BJ (cell line): ENCODE results near the gene GAPT. TPM values are rescaled to one million over a fixed set of nuclear protein-coding genes. Genes with fewer than 3 reads are reported as not detected.
A peak's percentile ranks its signal among the peaks of the same experiment; 100 is the strongest.

Source experiments
- CTCF ChIA-PET: fragments of 350-600 bp; formaldehyde crosslinking; extraction: SDS; loops from one replicate; lab custom pipeline; 2021; ENCODE audit warnings: antibody characterized with exemption, inconsistent platforms; lab: Yijun Ruan, JAX
- POLR2A ChIA-PET: fragments of 300-600 bp; sonication (Branson Sonifier 250); formaldehyde crosslinking; extraction: SDS; loops from one replicate; lab custom pipeline; 2021; ENCODE audit warnings: antibody characterized with exemption; lab: Charles Lee
- DNase-seq: peaks from one replicate; pipeline ENCODE4 v3.0.0-alpha.2; 2011; ENCODE audit warnings: low read depth
- H3K27me3 ChIP-seq: 2 replicates; pipeline ENCODE4 v1.6.0; 2011; ENCODE audit warnings: low read length; ENCODE audit not compliant: control insufficient read depth, insufficient read depth
- H3K36me3 ChIP-seq: 2 replicates; pipeline ENCODE4 v1.5.1; 2011; ENCODE audit warnings: low read length; ENCODE audit not compliant: control insufficient read depth, insufficient read depth
- H3K4me3 ChIP-seq: 2 replicates; pipeline ENCODE4 v1.5.1; 2011; ENCODE audit warnings: low read depth, mild to moderate bottlenecking, control low read depth, low read length
- polyA plus RNA-seq: library from polyadenylated mRNA; depleted of rRNA; stranded (reverse); fragments of >200 nt; gene quantifications from 2 replicates; pipeline ENCODE4 v1.2.3, GENCODE V29; 2011
- TF ChIP-seq, protein P1 (sequence below): IDR thresholded peaks from 2 replicates; pipeline ENCODE4 v1.5.1; 2011; ENCODE audit warnings: low read depth, mild to moderate bottlenecking, control low read depth, inconsistent platforms, low read length, moderate library complexity; ENCODE audit not compliant: insufficient read depth

GAPT gene
- polyA plus RNA-seq, 1 experiment: not detected

DNA sequence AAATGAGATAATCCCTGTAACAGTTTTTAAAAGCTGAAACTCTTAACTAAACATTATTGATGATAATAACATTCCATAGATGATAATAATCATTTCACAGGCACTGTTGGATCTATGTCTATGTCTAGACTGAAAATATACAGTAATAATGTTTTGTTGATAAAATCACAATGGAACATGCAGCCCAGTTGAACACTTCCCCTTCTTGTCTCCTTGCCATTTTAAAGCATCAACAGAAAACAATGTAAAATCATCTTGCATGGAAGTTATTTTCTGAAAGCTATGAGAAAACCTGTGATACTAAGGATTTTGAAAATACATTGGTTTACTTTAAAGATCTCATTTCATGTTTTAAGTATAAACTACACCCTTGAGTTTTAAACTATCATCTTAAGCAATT lies 1.9 kb downstream of the GAPT start:
- ChIA-PET POLR2A (no interaction called here), CTCF (no interaction called here)
- DNase-seq: no peak
- TF ChIP-seq, protein P1, sequence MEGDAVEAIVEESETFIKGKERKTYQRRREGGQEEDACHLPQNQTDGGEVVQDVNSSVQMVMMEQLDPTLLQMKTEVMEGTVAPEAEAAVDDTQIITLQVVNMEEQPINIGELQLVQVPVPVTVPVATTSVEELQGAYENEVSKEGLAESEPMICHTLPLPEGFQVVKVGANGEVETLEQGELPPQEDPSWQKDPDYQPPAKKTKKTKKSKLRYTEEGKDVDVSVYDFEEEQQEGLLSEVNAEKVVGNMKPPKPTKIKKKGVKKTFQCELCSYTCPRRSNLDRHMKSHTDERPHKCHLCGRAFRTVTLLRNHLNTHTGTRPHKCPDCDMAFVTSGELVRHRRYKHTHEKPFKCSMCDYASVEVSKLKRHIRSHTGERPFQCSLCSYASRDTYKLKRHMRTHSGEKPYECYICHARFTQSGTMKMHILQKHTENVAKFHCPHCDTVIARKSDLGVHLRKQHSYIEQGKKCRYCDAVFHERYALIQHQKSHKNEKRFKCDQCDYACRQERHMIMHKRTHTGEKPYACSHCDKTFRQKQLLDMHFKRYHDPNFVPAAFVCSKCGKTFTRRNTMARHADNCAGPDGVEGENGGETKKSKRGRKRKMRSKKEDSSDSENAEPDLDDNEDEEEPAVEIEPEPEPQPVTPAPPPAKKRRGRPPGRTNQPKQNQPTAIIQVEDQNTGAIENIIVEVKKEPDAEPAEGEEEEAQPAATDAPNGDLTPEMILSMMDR: no peak
- no peaks in the 10 kb centered on the region for H3K27me3 ChIP-seq
- H3K36me3 ChIP-seq: no peaks in the 10 kb centered on the region
- no peak overlapping the region for H3K4me3 ChIP-seq

DNA sequence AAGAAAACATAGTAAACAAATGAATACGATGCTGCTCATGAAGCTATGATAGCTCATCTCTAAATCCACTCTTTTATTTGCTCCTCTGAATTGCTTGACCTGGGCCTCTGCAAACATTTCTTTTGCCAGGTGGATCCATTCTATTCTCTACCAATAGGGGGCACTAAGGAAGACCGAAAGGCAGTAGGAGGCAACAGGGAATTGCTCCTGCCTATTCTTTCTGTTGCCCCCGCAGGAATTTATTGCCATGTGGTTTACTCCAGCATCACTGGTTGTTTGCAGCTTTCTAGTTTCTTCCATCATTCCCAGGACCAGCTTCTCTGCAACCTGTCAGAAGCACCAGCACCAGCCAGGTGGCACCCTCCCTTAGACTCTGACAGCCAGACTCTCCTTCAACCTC lies 5.3 kb downstream of the GAPT start:
- H3K36me3 ChIP-seq: no peaks in the 10 kb centered on the region
- POLR2A ChIA-PET: no interaction called here
- H3K27me3 ChIP-seq: peaks cover 1% of the 10 kb centered on the region; the same call in 1 of the 2 replicates
- TF ChIP-seq, protein P1: peak; percentile 15; the same call in 1 of the 2 replicates
- no peak for DNase-seq
- CTCF ChIA-PET: no interaction called here
- no peak overlapping the region for H3K4me3 ChIP-seq

DNA sequence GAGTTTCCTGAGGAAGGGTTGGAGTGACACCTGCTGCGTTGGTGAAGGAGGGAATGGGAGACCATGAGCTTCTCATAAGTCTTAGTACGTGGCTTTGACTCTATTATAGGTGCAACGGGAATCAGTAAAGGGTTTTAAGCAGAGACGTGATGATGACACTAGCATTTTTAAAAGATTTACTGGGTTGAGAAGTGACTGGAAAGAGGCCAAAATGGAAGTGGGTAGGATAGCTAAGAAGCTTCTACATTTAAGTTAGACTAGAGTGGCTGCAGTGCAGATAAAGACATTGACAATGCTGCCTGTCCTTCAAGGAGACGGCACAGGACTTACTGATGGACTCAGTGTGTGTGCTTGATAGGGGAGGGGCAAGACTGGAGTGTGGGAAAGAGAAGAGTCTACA lies 6.2 kb downstream of the GAPT start:
- POLR2A ChIA-PET: no interaction called here
- TF ChIP-seq, protein P1: no peak
- DNase-seq: no peak
- CTCF ChIA-PET: interaction anchor here (1.0 to 1.2 kb wide), 3 partner anchors 9 to 756 kb away, joined by 3 read pairs; no protein-coding TSS in a partner anchor
- H3K4me3 ChIP-seq: no peak overlapping the region
- H3K27me3 ChIP-seq: peaks cover 1% of the 10 kb centered on the region; the same call in 1 of the 2 replicates
- H3K36me3 ChIP-seq: no peaks in the 10 kb centered on the region

DNA sequence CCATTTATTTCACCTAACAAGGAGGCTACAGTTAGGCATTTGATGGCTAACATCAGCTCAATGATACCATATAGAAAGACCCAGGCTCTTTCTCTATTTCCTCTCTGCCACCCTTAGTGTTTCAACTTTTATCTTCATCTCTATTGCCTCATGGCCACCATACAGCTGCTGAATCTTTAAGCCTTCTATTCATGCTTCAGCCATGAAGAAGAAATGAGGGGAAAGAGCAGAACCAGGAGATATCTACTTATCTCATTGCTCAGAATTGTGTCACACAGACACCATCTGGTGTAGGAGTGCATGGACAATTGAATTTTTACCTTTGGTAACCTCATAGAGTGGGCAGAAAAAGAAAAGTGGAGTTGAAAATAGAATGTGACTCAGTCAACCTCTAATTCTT lies 6.7 kb downstream of the GAPT start:
- Histone ChIP-seq H3K27me3 (peaks cover 1% of the 10 kb centered on the region; the same call in 1 of the 2 replicates), H3K4me3 (no peak overlapping the region), H3K36me3 (no peaks in the 10 kb centered on the region)
- DNase-seq: no peak
- ChIA-PET CTCF (interaction anchor here (0.8 to 1.2 kb wide), 5 partner anchors 8 to 756 kb away, joined by 3 to 4 read pairs (median 3); no protein-coding TSS in a partner anchor), POLR2A (no interaction called here)
- TF ChIP-seq, protein P1: no peak

DNA sequence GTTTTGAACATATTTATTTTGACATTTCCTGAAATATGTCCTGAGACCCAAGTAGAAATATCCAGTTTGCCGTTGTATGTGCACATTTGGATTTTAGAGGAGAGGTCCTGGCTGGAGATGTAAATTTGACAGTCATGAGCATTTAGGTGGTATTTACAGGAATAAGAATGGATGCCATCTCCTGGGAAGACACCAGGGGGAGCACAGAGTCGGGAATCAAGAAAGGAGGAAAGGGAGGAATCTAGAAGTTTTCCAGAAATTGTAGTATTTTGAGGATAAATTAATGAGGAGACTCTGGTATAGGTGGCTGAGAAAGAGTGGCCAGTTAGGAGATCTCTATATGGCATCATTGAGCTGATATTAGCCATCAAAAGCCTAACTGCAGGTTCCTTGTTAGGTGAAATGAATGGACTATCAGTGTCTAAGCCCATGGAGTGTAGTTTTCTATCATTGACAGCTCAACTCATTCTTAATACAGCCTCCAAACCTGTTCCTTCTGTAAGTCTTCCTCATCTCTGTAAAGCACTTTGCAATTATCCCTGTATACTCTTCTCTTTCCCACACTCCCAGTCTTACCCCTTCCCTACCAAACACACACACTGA lies 7.2 kb downstream of the GAPT start:
- Histone ChIP-seq H3K36me3 (no peaks in the 10 kb centered on the region), H3K27me3 (peaks cover 1% of the 10 kb centered on the region; the same call in 1 of the 2 replicates), H3K4me3 (no peak overlapping the region)
- TF ChIP-seq, protein P1: peak; percentile 84
- ChIA-PET POLR2A (no interaction called here), CTCF (interaction anchor here (0.8 to 1.7 kb wide), 6 partner anchors 10 to 351 kb away, joined by 3 to 9 read pairs (median 4); no protein-coding TSS in a partner anchor)
- DNase-seq: no peak
